Panc1 (cell line): ENCODE measurements around the gene SNX24.

ENCODE experiments used
- POLR2AphosphoS5 ChIP-seq: IDR thresholded peaks from 2 replicates; pipeline ENCODE4 v1.6.1; 2012; ENCODE audit warnings: mild to moderate bottlenecking, low read depth, low read length, moderate library complexity
- SIN3A ChIP-seq: IDR thresholded peaks from 2 replicates; pipeline ENCODE4 v1.6.1; 2012; ENCODE audit warnings: low read depth, mild to moderate bottlenecking, low read length, moderate library complexity, borderline replicate concordance; ENCODE audit not compliant: insufficient read depth
- TCF7L2 ChIP-seq: IDR thresholded peaks from 2 replicates; pipeline ENCODE4 v1.6.1; 2011; ENCODE audit warnings: mild to moderate bottlenecking, low read depth, low read length, inconsistent platforms
- TF ChIP-seq, protein P1 (sequence below): fragments of 450-650 bp; IDR thresholded peaks from 2 replicates; pipeline ENCODE4 v1.5.1; 2017; ENCODE audit warnings: mild to moderate bottlenecking
- TF ChIP-seq, protein P2 (sequence below), 2 experiments: IDR thresholded peaks; 2 replicates each; pipeline ENCODE4 v1.6.1; 2011 to 2012; ENCODE audit warnings: low read depth in 2 of 2, control low read depth in 1 of 2, low read length in 1 of 2, mild to moderate bottlenecking in 1 of 2, moderate library complexity in 1 of 2; ENCODE audit not compliant: insufficient read depth in 1 of 2

DNA sequence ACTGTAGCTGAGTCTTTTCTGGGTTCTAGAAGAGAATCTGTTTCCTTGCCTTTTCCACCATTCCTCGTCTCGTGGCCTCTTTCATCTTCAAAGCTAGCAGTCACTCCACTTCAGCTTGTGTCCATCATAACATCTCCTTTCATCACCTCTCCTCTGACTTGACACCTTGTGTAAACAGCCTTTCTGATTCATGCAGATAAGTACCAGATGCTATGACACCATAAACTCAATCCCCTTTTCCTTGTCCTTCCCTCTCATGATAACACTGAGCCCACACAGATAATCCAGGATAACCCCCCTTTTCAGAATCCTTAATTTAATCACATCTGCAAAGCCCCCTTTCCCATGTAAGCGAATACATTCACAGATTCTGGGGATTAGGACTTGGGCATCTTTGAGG is 95.5 kb downstream of the SNX24 start:
- TF ChIP-seq, protein P1, sequence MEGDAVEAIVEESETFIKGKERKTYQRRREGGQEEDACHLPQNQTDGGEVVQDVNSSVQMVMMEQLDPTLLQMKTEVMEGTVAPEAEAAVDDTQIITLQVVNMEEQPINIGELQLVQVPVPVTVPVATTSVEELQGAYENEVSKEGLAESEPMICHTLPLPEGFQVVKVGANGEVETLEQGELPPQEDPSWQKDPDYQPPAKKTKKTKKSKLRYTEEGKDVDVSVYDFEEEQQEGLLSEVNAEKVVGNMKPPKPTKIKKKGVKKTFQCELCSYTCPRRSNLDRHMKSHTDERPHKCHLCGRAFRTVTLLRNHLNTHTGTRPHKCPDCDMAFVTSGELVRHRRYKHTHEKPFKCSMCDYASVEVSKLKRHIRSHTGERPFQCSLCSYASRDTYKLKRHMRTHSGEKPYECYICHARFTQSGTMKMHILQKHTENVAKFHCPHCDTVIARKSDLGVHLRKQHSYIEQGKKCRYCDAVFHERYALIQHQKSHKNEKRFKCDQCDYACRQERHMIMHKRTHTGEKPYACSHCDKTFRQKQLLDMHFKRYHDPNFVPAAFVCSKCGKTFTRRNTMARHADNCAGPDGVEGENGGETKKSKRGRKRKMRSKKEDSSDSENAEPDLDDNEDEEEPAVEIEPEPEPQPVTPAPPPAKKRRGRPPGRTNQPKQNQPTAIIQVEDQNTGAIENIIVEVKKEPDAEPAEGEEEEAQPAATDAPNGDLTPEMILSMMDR, result no peak
- TF ChIP-seq POLR2AphosphoS5, result no peak
- TF ChIP-seq SIN3A, result no peak
- TF ChIP-seq, protein P2, sequence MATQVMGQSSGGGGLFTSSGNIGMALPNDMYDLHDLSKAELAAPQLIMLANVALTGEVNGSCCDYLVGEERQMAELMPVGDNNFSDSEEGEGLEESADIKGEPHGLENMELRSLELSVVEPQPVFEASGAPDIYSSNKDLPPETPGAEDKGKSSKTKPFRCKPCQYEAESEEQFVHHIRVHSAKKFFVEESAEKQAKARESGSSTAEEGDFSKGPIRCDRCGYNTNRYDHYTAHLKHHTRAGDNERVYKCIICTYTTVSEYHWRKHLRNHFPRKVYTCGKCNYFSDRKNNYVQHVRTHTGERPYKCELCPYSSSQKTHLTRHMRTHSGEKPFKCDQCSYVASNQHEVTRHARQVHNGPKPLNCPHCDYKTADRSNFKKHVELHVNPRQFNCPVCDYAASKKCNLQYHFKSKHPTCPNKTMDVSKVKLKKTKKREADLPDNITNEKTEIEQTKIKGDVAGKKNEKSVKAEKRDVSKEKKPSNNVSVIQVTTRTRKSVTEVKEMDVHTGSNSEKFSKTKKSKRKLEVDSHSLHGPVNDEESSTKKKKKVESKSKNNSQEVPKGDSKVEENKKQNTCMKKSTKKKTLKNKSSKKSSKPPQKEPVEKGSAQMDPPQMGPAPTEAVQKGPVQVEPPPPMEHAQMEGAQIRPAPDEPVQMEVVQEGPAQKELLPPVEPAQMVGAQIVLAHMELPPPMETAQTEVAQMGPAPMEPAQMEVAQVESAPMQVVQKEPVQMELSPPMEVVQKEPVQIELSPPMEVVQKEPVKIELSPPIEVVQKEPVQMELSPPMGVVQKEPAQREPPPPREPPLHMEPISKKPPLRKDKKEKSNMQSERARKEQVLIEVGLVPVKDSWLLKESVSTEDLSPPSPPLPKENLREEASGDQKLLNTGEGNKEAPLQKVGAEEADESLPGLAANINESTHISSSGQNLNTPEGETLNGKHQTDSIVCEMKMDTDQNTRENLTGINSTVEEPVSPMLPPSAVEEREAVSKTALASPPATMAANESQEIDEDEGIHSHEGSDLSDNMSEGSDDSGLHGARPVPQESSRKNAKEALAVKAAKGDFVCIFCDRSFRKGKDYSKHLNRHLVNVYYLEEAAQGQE (IDR thresholded peaks at IDR 0.05; ENCODE audit: insufficient read depth in 1 of 2, low read depth in 2 of 2, low read length in 1 of 2), result no peak
- no peak for TF ChIP-seq TCF7L2
